ENCODE data around the gene FAR2. TPM values are rescaled to one million over a fixed set of nuclear protein-coding genes. Genes with fewer than 3 reads are reported as not detected.

The FAR2 gene
- total RNA-seq, 4 donors from 2014 or later: 7.4 to 45.4 (median 17.9) TPM

GRCh38 chr12:29158115-29158763 is 9.2 kb downstream of the FAR2 start:
- no peak for DNase-seq (ENCODE audit: low spot score in 2 of 2)
- intact Hi-C loops (cut with DNase I; ENCODE audit: low total_unique reads): no loop called here
- TF ChIP-seq POLR2A (IDR thresholded peaks at IDR 0.05) (no peak), CTCF (IDR thresholded peaks at IDR 0.05) (no peak)
- WGBS, 2 donors: 69 to 71% methylated on average over 2 of the region's 2 CpGs
- no peak overlapping the region for H3K4me3 ChIP-seq (ENCODE audit: low read depth, poor library complexity, severe bottlenecking)

- no peak for DNase-seq (ENCODE audit: low spot score in 2 of 2)
- H3K4me3 ChIP-seq (ENCODE audit: low read depth, poor library complexity, severe bottlenecking): no peak overlapping the region
- TF ChIP-seq CTCF (IDR thresholded peaks at IDR 0.05) (no peak), POLR2A (IDR thresholded peaks at IDR 0.05) (no peak)
- intact Hi-C loops (cut with DNase I; ENCODE audit: low total_unique reads): no loop called here
- WGBS, 2 donors: 54 to 59% methylated on average over 3 of the region's 3 CpGs
These were observed 10.6 kb downstream of the FAR2 start for GRCh38 chr12:29159661-29160060.

GRCh38 chr12:29160230-29160629 is 11.2 kb downstream of the FAR2 start:
- DNase-seq (ENCODE audit: low spot score in 2 of 2): no peak
- 86 to 88% methylated on average over 3 of the region's 3 CpGs for WGBS, 2 donors
- no peak for TF ChIP-seq POLR2A (IDR thresholded peaks at IDR 0.05)
- no peak for TF ChIP-seq CTCF (IDR thresholded peaks at IDR 0.05)

GRCh38 chr12:29163146-29163545 is 14.1 kb downstream of the FAR2 start:
- 90 to 96% methylated on average over 4 of the region's 4 CpGs for WGBS, 2 donors
- intact Hi-C loops (cut with DNase I; ENCODE audit: low total_unique reads): no loop called here
- DNase-seq (ENCODE audit: low spot score in 2 of 2): no peak
- H3K4me3 ChIP-seq (ENCODE audit: low read depth, poor library complexity, severe bottlenecking): no peak overlapping the region
- TF ChIP-seq POLR2A (IDR thresholded peaks at IDR 0.05) (no peak), CTCF (IDR thresholded peaks at IDR 0.05) (no peak)

More at GRCh38 chr12:29160230-29160629, 11.2 kb downstream of the FAR2 start:
- intact Hi-C loops (cut with DNase I; ENCODE audit: low total_unique reads): no loop called here
- H3K4me3 ChIP-seq (ENCODE audit: low read depth, poor library complexity, severe bottlenecking): no peak overlapping the region

- no peak for TF ChIP-seq CTCF (IDR thresholded peaks at IDR 0.05)
- TF ChIP-seq POLR2A (IDR thresholded peaks at IDR 0.05): no peak
- intact Hi-C loops (cut with DNase I; ENCODE audit: low total_unique reads): no loop called here
- DNase-seq (ENCODE audit: low spot score in 2 of 2): no peak
- no peak overlapping the region for H3K4me3 ChIP-seq (ENCODE audit: low read depth, poor library complexity, severe bottlenecking)
- WGBS, 2 donors: 43 to 47% methylated on average over 7 of the region's 7 CpGs
These were observed 15.7 kb downstream of the FAR2 start for GRCh38 chr12:29164477-29165393.
